ENCODE results near the gene COMP.

The COMP gene

DNA sequence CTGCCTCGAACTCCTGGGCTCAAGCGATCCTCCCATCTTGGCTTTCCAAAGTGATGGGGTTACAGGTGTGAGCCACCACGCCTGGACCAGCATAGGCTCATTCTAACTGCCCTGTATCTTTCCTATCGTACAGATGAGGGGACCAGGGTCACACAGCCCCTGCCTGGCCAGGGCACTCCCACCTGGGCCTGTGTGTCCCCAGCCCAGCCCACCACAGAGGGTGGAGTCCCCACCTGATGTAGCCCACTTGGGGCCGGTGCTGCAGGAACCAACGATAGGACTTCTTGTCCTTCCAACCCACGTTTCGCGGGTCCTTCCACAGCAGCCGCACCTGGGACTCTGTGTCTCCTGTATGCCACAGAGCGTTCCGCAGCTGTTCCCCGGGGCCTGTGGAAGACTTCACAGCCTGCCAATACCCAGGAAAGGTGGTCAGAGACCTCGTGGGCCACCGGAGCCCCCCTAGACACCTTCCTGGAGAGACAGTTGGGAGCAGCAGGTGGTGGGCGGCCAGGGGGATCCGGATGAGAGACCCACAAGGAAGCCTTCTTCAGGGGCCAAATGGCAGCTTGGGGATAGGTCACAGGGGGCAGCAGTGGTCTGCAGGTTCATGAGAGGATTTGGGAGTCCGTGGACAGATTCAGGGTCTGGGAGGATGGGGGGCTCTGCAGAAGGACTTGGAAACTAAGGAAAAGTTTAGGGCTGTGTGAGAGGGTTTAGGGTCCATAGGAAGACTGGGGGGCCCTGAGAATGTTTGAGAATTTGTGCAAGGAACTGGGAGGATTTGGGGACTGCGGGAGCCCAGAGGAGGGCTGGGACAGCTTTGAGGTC lies 6.9 kb downstream of the COMP start:
- in situ Hi-C loops (cut with MboI; ENCODE audit: low sequenced_read_pairs), result no loop called here

GRCh38 chr19:18782559-18783225 lies 8.4 kb downstream of the COMP start:
- in situ Hi-C loops (cut with MboI; ENCODE audit: low sequenced_read_pairs), result no loop called here

DNA sequence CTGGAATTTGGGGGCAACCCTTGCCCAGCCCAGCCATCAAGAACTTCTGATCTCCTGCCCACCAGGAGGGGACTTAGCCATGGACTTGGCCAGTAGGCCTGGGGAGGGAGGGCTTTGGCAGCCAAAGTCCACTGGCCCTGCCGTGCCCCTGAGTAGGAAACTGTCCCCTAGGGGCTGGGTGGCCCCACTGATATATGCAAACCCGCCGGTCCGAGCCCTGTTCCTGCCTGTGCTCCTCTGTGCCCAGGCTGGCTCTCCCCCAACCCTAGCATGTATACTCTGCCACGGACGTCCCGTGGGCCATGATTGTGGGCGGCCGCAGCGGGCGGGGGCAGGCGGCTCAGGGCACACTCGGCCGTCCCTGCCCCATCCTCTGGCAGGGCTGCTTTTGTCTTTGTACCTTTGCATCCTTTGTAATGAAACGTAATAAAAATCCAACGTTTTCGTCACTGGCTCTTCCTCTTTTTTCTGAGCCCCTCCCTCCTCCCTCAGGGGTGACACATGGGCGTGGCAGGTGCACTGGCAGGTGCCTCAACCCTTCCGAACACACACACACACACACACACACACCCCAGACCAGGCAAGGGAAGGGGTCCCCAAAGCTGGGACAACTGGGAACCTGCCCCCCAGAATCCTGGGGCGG lies 9.1 kb downstream of the COMP start:
- in situ Hi-C loops (cut with MboI; ENCODE audit: low sequenced_read_pairs), result no loop called here

GRCh38 chr19:18781047-18781600 lies 10.0 kb downstream of the COMP start:
- in situ Hi-C loops (cut with MboI; ENCODE audit: low sequenced_read_pairs), result no loop called here

DNA sequence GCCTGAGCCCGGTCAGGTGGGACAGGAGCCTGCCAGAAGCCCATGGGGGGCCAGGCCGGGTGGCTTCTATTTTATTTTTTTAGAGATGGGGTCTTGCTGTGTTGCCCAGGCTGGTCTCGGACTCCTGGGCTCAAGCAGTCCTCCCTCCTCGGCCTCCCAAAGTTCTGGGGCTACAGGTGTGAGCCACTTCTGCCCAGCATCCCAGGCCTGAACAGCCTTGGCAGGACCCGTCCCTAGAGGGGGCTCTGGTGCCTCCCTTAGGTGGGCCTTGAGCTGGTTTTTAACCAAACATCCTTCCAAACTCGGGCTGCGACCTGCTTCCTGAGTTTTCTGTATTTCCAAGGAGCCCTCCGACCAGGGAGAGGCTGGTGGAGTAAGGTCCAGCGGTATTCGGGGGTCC lies 10.5 kb downstream of the COMP start:
- in situ Hi-C loops (cut with MboI; ENCODE audit: low sequenced_read_pairs), result no loop called here

GRCh38 chr19:18780081-18780480 lies 11.0 kb downstream of the COMP start:
- in situ Hi-C loops (cut with MboI; ENCODE audit: low sequenced_read_pairs), result no loop called here

- in situ Hi-C loops (cut with MboI; ENCODE audit: low sequenced_read_pairs), result no loop called here
These were observed 12.1 kb downstream of the COMP start for GRCh38 chr19:18778826-18779495.

DNA sequence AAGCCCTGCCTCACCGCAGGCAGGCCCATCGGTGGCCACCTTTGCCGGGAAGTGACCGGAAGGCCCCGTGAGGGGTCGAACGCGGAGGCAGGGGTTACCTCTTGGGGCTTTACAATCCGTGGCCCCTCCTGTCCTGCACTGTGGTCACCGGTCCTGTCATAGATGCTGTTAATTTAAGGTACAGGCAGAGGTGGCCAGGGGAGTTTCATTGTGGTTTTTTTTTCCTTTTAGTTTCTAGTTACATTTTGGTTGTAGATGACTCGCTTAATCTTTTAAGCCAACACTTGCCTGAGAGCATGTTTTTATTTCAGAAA lies 13.1 kb downstream of the COMP start:
- in situ Hi-C loops (cut with MboI; ENCODE audit: low sequenced_read_pairs), result no loop called here

GRCh38 chr19:18777301-18778075 lies 13.6 kb downstream of the COMP start:
- in situ Hi-C loops (cut with MboI; ENCODE audit: low sequenced_read_pairs), result no loop called here

GRCh38 chr19:18776736-18777135 lies 14.4 kb downstream of the COMP start:
- in situ Hi-C loops (cut with MboI; ENCODE audit: low sequenced_read_pairs), result no loop called here

- in situ Hi-C loops (cut with MboI; ENCODE audit: low sequenced_read_pairs), result no loop called here
These were observed 14.9 kb downstream of the COMP start for GRCh38 chr19:18776288-18776594.

GRCh38 chr19:18775586-18776287 lies 15.4 kb downstream of the COMP start:
- in situ Hi-C loops (cut with MboI; ENCODE audit: low sequenced_read_pairs), result no loop called here

- in situ Hi-C loops (cut with MboI; ENCODE audit: low sequenced_read_pairs), result no loop called here
These were observed 16.2 kb downstream of the COMP start for GRCh38 chr19:18774782-18775444.

GRCh38 chr19:18774107-18774506 lies 17.0 kb downstream of the COMP start:
- in situ Hi-C loops (cut with MboI; ENCODE audit: low sequenced_read_pairs), result no loop called here

- in situ Hi-C loops (cut with MboI; ENCODE audit: low sequenced_read_pairs), result no loop called here
These were observed 17.4 kb downstream of the COMP start for GRCh38 chr19:18773682-18774081.

DNA sequence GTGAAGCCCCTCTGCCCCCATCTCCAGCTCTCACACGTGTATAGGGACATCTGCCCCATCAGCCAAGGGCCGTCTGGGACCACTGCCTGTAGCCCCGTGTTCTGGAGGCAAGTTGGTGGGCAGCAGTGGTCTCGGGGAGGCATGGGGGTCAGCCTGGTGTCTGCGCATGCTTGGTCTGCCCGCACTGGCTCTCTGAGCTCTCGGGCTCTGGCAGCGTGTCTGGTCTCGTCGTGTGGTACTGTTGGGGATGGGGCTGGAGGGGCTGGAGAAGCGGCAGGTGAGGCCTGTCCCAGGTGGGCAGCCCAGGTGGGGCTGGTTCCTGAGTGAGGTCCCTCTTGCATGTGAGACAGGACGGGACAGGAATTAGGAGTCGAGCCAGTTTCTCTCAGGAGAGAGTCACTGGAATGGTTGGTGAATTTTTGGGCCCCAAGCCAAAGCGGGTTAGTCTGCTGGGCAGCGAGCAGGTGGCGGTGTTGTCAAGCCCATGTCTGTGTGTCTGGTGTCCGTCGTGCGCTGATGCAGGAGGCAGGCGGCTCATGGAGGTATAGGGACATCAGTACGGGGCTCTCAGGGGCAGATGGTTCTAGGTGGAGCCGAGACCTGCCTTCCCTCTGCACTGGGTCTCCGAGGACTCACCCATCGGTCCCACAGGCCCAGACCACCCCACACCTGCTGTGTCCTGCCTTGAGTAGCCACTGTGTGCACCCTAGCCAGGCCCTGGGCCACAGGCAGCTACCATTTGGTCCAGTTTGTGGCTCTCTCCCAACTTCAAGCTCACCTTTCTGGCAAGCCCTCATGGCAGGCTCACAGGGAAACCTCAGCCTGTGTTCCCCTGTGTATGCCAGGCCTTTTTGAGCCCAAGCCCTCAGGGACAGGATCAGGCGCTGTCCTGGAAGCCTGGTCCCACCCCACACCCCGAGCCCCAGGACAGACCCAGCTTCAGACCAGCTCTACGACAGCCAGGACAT lies 18.2 kb downstream of the COMP start:
- in situ Hi-C loops (cut with MboI; ENCODE audit: low sequenced_read_pairs), result no loop called here

- in situ Hi-C loops (cut with MboI; ENCODE audit: low sequenced_read_pairs), result no loop called here
These were observed 19.5 kb downstream of the COMP start for GRCh38 chr19:18771328-18772242.
